HEK293 (cell line): ENCODE results near the gene FBXO27.
A peak's percentile ranks its signal among the peaks of the same experiment; 100 is the strongest.

Experiments used
- BCL11A ChIP-seq: fragments of 450-650 bp; formaldehyde crosslinking; IDR thresholded peaks from 2 replicates; pipeline ENCODE4 v1.5.1; 2016; ENCODE audit warnings: low read depth, missing biosample characterization, missing genetic modification characterization
- CTCF ChIP-seq: fragments of 450-650 bp; formaldehyde crosslinking; IDR thresholded peaks from 2 replicates; pipeline ENCODE4 v1.5.1; 2016; ENCODE audit warnings: missing biosample characterization, missing genetic modification characterization
- GLI4 ChIP-seq: fragments of 450-650 bp; formaldehyde crosslinking; IDR thresholded peaks from 2 replicates; pipeline ENCODE4 v1.5.1; 2016; ENCODE audit warnings: missing biosample characterization, missing genetic modification characterization
- REST ChIP-seq: fragments of 450-650 bp; formaldehyde crosslinking; IDR thresholded peaks from 2 replicates; pipeline ENCODE4 v1.5.1; 2016; ENCODE audit warnings: missing biosample characterization, missing genetic modification characterization
- SALL2 ChIP-seq: fragments of 450-650 bp; formaldehyde crosslinking; IDR thresholded peaks from 2 replicates; pipeline ENCODE4 v1.5.0; 2017; ENCODE audit warnings: missing biosample characterization, mild to moderate bottlenecking, missing genetic modification characterization, borderline replicate concordance
- YY1 ChIP-seq: fragments of 450-650 bp; formaldehyde crosslinking; IDR thresholded peaks from 2 replicates; pipeline ENCODE4 v1.5.1; 2018; ENCODE audit warnings: missing biosample characterization, missing genetic modification characterization
- ZNF138 ChIP-seq: fragments of 450-650 bp; formaldehyde crosslinking; IDR thresholded peaks from 2 replicates; pipeline ENCODE4 v1.5.1; 2016; ENCODE audit warnings: missing biosample characterization, missing genetic modification characterization, borderline replicate concordance
- ZNF19 ChIP-seq: fragments of 450-650 bp; formaldehyde crosslinking; IDR thresholded peaks from 2 replicates; pipeline ENCODE4; 2016; ENCODE audit warnings: missing biosample characterization, missing genetic modification characterization, low read depth
- ZNF274 ChIP-seq, 2 experiments: fragments of 200-500 bp in 1 of 2; fragments of 450-650 bp in 1 of 2; sonication (Bioruptor generic) in 1 of 2; formaldehyde crosslinking in 1 of 2; IDR thresholded peaks; 2 replicates each; pipeline versions ENCODE4 v1.5.1 to v1.6.1; 2014 to 2016; ENCODE audit warnings: borderline replicate concordance in 1 of 2, inconsistent platforms in 1 of 2, low read length in 1 of 2, missing biosample characterization in 1 of 2, missing genetic modification characterization in 1 of 2
- ZNF292 ChIP-seq: fragments of 450-650 bp; formaldehyde crosslinking; IDR thresholded peaks from 2 replicates; pipeline ENCODE4 v1.5.1; 2016; ENCODE audit warnings: low read depth, missing biosample characterization, missing genetic modification characterization, borderline replicate concordance
- ZNF311 ChIP-seq: fragments of 450-650 bp; formaldehyde crosslinking; IDR thresholded peaks from 2 replicates; pipeline ENCODE4 v1.5.1; 2017; ENCODE audit warnings: missing biosample characterization, missing genetic modification characterization, borderline replicate concordance
- ZNF704 ChIP-seq: fragments of 450-650 bp; formaldehyde crosslinking; IDR thresholded peaks from 2 replicates; pipeline ENCODE4 v1.5.1; 2016; ENCODE audit warnings: missing biosample characterization, missing genetic modification characterization
- ZSCAN30 ChIP-seq: fragments of 450-650 bp; IDR thresholded peaks from 2 replicates; pipeline ENCODE4 v1.5.1; 2018; ENCODE audit warnings: missing biosample characterization, mild to moderate bottlenecking, missing genetic modification characterization, moderate library complexity

- TF ChIP-seq CTCF (tag by site-specific recombination) (no peak), ZSCAN30 (tag by site-specific recombination) (no peak), SALL2 (tag by site-specific recombination) (0 out of 2 replicates have a peak, but pooled peaks have one; percentile 22), GLI4 (tag by site-specific recombination) (no peak), ZNF704 (tag by site-specific recombination) (no peak), ZNF311 (peak; percentile 36; the same call in 1 of the 2 replicates), YY1 (tag by site-specific recombination) (no peak), ZNF138 (tag by site-specific recombination) (no peak), BCL11A (no peak), REST (tag by site-specific recombination) (0 out of 2 replicates have a peak, but pooled peaks have one; percentile 30), ZNF292 (no peak), ZNF274 (IDR thresholded peaks at IDR 0.05; ENCODE audit: low read length) (no peak), ZNF274 (tag by site-specific recombination; IDR thresholded peaks at IDR 0.05; ENCODE audit: borderline replicate concordance) (no peak), ZNF19 (no peak)
Measured at GRCh38 chr19:39032063-39032918, at the start of gene FBXO27.
